Occipital lobe (tissue), 2 donors: ENCODE measurements around the gene POLDIP2. TPM values are rescaled to one million over a fixed set of nuclear protein-coding genes. Genes with fewer than 3 reads are reported as not detected.

ENCODE experiments used
- DNase-seq: peaks from one replicate; lab custom pipeline; 2025; lab: John Stamatoyannopoulos, UW
- total RNA-seq: library from RNA; depleted of rRNA; stranded (reverse); fragments of >200 nt; gene quantifications from one replicate; pipeline ENCODE4 v1.2.3, GENCODE V29; 2014

POLDIP2 gene, protein sequence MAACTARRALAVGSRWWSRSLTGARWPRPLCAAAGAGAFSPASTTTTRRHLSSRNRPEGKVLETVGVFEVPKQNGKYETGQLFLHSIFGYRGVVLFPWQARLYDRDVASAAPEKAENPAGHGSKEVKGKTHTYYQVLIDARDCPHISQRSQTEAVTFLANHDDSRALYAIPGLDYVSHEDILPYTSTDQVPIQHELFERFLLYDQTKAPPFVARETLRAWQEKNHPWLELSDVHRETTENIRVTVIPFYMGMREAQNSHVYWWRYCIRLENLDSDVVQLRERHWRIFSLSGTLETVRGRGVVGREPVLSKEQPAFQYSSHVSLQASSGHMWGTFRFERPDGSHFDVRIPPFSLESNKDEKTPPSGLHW
- 39.6 TPM for total RNA-seq

DNA sequence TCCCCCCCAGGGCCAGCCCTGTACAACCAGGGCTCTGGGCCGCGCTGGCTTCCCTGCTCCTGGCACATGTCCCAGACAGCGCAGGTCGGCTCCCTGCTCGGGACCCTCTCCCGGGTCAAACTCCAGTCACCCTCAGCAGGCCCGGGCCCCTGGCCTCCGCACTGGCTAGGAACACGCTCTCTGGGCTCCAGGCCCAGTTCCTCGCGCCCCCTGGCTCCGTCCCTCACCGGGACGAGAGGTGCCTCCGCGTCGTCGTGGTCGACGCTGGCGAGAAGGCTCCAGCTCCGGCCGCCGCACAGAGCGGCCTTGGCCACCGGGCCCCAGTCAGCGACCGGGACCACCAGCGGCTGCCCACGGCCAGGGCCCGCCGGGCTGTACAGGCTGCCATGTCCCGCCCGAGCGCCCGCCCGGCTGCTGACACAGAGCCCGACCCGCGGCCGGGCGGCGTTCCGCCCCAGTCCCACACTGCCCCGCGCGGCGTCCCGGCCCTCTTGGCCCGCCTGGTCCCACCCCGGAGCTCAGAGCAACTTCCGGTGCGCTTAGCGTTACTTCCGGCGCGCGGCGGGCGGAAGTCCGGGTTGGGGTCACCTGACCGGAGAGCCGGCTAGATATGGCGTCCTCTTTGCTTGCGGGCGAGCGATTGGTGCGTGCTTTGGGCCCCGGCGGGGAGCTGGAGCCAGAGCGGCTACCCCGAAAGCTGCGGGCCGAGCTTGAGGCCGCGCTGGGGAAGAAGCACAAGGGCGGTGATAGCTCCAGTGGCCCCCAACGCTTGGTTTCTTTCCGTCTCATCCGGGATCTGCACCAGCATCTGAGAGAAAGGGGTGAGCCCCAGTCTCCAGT, at the start of gene POLDIP2:
POLDIP2 (minus strand) TSS at position 467 of the 840 bp plus-strand sequence; CDS start at position 388, 79 bp downstream.
- DNase-seq, result peak; percentile 95

DNA sequence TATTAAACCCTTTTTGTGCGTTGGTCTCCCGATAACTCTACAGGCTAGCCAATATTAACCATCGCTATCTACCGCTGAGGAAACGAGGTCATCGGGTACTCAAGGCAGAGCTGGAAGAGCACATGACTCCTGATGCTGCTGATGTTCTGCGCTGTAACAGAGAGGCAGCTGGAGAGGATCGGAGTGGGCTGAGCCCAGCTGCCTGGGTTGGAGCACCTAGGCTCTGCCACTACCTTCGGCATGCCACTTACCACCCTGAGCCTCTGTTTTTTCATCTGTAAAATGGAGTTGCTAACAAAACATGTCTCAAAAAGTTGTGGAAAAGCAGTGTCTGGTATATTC, 49.1 kb upstream of the POLDIP2 start:
- DNase-seq, result no peak

DNA sequence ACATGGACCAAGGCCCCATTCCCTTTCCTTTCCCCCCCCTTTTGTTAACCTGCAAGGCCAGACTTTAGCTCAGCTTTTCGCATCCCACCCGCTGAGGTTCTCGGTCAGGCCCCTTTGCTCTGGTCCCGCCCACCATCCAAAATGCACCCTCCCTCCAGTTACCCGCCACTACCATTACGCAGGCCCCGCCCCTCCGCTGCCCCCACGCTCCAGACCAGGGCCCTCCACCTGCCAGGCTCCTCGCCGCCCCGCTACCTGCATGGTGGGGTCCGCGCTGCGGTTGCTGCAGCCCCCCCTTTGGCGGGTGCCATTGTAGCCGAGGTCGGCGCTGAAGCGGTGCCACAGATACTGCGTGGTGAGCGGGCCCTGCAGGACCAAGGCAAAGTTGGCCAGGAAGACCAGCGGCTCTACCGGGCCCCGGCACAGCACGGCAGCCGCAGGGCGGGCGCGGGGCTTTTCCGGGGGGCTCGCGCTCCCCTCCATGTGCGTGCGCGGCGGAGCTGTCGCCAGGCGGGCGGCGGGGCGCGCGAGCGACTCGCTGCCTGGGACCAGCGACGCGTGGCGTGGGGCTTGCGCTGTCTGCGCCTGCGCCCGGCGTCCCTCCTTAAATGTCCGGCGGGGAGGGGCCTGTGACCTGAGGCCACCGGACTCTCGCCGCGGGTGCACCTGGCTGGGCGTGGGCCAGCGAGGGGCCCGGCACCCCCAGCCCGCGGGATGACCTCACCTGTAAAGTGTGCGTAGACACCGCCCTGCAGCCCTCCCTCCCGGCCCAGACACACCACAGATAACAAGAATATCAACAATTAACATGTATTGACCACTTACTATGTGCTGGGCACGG, 48.5 kb upstream of the POLDIP2 start, which contains the start of gene SLC46A1:
SLC46A1 (minus strand) TSS at position 581 of the 841 bp plus-strand sequence; CDS start at position 483, 98 bp downstream.
- peak; percentile 60 for DNase-seq

DNA sequence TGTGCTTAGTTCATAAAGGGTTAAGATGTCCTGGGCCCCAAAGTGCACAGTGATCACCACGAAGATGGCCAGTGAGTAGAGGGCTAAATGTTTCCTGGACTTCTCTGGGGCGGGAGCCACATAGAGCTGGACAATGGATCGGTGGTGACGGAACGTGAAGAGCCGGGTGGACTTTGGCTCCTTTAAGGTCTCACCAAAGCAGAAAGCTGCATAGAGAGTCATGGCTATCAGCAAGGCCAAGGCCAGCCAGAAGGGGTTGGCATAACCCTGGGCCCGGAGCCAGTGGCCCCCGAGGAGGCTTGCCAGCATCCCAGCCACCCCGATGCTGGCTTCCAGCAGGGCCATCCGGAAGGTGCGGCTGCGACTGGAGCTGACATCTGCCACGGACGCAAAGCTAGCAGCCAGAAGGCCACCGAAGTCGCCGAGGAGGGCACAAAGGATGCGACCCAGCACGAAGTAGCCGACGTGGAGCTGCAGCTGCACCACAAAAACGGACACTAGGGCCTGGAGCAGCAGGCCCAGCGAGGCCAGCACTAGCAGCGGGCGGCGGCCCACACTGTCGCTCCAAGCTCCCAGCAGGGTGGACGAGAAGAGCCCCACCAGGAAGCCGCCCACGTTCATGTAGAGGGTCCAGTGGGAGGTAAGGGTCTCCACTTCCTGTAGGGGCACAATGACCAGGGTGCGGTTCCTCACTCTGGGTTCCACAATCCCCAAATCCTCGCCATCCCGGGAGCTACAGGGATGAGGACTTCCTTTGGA, 47.7 kb upstream of the POLDIP2 start:
- no peak for DNase-seq

DNA sequence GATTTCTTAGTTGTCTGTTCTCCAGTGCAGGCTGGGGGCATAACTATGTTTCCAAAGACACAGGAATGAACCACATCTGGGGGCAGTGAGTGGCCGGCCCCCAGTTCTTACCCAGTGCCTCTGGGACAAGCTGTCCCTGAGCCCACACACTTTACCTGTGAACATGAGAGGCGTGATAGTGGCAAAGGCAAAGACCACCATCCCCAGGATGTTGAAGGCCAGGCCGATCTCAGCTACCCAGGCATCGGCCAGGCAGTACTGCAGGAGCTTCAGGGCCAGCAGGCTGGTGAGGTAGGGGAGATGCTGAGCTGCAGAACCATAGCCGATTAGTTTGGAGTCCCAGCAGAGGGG, 47.1 kb upstream of the POLDIP2 start:
- DNase-seq, result no peak

DNA sequence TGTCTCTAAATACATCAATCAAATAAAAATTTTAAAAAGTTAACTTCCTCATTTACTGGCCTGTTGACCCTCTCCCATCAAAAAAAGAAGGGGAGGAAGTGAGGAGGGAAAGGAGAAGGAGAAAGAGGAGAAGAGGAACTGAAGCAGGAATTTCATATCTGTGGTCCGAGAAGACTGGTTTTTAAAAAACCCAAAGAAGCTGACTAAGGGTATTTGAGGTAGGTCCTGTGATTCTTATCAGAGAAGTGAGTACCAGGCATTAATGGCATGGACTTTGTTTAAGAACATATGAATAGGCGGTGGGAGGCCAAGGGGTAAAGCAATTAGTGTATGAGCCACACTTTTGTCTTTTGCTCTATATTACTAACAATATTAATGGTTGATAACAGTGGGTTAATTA, 46.7 kb upstream of the POLDIP2 start:
- no peak for DNase-seq

DNA sequence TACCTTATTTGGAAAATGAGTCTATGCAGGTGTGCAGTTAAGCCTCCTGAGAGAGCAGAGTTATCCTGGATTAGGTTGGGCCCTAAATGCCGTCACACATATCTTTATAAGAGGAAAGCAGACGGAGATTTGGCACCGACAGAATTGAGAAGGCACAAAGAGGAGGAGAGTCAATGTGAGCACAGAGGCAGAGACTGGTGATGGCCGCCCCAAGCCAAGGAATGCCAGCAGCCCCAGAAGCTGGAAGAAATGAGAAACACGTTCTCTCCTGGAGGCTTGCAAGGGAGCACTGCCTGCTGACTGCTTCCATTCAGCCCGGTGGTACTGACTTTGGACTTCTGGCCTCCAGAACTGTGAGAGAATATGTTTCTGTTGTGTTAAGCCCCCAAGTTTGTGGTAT, 45.5 kb upstream of the POLDIP2 start:
- no peak for DNase-seq

DNA sequence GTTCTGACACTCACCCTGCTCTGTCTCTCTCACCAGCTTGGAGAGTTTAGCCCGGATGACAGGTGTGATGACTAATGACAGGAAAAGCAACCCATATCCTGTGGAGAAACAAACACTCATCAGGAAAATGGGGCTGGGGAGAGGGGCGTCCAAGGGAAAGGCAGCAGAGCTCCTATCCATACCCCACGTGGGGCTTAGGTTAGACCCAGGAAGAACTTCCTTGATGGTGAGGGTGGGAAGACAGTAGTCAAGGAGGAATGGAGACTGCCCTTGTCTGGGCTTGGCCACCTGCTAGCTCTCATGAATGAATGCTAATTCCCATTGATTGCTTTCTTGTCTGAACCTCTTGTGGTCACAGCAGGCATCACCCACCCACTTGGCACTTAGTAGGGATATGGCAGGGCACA, 44.9 kb upstream of the POLDIP2 start:
- DNase-seq, result no peak

DNA sequence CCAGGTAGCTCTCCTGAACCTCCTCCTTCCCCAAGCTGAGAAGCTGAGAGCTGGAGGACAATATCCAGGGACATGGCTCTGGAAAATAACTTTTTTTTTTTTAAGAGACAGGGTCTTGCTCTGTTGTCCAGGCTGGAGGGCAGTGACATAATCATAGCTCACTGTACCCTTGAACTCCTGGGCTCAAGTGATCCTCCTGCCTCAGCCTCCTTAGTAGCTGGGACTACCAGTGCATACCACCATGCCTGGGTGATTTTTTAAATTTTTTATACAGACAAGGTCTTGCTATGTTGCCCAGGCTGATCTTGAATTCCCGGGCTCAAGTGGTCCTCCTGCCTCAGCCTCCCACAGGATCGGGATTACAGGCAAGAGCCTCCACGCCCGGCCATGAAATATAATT, 42.5 kb upstream of the POLDIP2 start:
- DNase-seq, result no peak

DNA sequence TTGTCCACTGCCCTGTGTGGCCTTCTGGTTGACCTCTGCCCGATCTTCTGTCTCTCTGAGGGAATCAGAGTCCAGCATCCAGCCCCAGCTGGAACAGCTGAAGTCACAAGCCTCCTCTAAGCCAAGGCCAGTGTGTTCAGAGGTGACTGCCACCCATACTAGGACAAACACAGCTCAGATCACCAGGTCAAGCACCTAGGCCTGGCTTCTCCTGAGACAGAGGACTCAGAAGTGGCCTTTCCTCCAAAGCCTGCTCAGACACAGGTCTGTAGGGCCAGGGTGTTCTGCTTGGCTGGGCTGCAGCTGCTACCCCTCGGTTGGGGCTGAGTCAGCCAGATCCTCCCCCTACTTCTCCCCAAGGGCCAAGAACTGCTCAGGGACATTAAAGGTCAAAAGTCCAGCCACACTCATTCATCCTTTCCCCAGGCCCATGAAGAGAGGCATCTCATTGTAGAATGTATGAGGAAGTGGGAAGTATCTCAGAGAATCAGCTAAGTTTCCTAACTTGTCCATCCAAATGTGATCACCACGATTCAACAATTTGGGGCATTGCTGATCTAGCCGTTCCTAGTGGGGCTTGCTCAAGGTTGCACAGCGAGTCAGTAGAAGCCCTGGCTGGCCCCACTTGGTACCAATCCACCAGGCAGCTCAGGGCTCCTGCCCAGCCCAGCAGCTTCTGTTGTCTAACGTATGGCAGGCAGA, 41.1 kb upstream of the POLDIP2 start:
- no peak for DNase-seq

DNA sequence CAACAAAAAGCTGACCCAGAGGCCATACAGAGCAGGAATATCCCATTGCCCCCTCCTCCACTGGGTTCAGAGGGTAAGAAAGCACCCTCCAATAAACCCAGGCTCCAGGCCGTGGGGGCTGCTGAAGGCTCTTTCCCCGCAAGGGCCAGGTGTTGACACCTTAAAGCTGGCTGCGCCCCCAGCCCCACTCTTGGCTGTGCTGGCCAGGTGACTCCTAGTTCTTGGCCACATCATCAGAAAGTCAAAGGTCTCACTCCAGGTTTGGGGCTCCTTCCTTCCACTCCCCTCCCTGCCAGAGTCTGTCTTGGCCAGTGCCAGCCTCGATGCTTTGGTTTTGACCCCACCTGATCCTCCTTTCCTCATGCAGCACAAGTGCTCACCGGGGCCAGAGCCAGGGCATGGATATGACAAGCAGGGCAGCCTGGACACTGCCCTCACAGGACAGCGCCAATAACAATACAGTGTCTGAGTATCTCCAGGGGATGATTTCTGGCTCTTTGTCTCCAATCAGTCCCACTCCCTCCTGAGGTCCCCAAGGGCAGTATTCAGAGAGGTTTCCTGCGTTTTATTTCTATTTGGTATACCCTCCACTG, 40.5 kb upstream of the POLDIP2 start:
- no peak for DNase-seq

DNA sequence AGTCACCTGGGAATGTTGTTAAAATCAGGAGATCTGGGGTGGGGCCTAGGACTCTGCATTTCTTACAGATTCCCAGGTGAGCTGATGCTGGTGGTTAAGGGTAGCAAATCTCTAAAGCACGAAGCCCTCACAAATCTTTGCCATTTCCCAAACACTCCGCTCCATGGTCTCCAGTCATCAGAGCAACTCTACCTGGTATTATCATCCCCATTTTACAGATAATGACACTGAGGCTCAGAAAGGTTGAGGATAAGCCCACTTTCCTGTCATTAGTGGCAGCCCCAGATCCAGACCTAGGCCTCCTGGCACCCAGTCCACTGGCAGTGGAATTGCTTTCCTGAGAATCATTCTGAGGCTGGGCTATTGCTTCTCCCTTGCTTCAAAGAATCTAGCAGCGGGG, 39.9 kb upstream of the POLDIP2 start:
- no peak for DNase-seq

DNA sequence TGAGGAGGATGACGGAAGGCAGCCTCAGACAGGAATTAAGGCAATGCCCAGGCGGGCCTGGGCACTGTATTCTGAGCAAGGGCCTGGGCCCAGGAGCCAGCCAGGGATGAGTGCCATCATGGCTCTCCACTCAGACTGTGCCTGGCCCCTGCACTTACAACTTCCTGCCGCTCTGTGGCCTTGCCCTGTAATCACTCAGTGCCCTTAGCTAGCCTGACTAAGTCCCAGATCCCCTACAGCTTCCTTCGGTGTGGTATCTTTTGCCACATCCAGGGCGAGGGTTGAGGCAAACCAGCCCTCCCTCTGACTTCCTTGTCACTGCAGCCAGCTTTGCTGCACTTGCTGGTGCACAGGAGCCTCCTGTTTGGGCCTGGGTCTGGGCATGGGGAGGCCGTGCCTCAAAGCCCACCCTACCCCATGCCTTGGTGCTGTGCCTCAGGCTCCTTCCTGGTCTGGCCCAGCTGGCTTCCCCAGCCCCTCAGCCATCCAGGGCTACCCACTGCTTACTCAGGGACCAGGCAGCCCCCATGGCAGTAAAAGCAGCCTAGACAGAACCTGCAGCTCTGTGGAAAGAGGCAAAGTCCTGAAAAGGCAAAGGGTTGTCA, 39.4 kb upstream of the POLDIP2 start:
- no peak for DNase-seq

DNA sequence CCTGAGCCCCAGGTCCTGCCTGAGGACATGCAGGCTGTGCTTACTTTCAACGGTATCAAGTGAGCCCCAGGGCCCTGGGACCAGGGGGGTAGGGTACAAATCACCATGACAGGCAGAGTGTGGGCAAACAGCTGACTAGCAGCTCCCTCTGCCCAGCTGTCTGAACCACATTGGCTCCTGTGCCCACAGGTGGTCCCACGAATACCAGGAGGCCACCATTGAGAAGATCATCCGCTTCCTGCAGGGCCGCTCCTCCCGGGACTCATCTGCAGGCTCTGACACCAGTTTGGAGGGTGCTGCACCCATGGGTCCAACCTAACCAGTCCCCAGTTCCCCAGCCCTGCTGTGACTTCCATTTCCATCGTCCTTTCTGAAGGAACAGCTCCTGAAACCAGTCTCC, 38.6 kb upstream of the POLDIP2 start:
- no peak for DNase-seq

DNA sequence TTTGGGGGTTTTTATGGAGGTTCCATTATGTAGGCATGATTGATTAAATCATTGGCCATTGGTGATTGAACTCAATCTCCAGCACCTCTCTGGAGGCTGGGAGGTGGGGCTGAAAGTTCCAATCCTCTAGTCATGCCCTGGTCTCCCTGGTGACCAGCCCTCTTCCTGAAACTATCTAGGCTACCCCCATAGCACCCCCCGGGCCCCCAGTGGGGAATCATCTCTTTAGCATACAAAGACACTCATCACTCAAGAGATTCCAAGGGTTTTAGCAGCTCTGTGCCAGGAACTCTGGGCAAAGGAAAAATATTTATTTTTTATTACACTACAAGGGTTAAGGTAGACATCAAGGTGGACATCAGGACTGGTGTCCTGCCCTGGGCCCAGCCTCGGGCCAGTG, 38.1 kb upstream of the POLDIP2 start:
- DNase-seq, result no peak

DNA sequence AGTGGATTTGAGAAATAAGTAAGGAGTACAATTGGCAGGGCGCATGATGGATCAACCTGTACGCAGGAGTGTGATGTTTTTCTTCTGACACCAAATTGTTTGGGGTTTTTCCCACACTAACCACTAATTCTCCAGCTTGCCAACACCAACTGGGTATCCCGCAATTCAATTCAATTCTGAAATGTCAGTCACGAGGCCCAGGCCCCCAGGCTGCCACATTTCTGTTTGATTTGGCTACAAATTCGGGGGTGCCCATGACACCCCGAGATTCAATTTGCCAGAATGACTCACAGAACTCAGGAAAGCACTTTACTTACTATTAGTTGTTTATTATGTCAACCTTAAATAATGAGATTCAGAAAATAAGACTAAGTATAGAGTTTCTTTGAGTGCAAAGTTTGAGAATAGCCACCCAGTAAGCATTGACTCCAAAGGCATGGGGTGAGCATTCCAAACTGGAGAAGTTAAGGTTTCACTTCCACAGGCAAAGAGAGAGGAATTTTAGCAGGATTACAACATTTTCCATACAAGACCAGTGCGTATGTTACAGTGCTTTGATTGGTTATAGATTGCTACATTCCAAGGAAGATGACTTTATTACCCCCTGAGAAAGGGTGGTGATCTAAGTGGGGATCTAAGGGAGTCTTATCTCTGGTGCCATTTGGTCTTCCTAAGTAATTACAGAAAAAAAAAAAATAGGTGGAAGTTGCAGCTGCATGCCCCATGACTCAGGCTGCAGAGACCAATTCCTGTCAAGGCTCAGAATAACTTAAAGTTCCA, 37.2 kb upstream of the POLDIP2 start:
- DNase-seq, result no peak

DNA sequence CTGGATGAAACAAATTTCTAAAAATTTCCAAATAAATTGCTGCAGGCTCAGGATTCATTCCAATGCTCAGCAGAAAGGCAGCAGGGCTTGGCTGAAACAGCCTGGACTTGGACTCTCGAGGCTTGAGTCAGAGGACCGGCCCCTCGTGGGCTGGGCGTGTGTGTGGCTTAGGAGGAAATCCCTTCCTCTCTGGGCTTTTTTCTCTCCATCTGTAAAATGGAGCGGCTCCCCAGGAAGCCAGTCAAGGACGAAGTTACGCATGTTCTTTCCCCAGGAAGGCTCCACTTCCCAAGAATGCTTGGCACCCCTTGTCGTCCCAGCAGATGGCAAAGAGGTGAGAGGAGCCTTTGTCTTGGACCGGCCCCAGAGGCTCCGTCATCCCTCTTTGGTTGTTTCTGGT, 35.2 kb upstream of the POLDIP2 start:
- DNase-seq, result no peak

DNA sequence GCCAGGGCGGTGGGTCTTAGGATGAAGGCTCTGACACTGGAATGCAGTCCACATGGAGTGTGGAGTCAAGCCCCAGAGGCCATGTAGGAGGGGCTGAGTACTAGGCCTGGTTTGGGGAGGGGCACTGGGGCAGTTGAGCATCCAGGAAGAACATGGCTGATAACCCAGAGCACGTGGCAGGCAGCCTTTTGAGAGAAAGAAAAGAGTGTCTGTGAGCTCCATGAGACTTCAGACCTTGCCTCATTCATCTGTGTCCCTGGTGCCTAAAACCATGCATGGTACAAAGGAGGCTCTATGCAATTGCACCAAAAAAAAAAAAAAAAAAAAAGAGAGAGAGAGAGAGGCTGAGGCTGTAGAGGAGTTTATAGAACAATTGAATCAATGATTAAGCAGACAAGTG, 34.1 kb upstream of the POLDIP2 start:
- no peak for DNase-seq

DNA sequence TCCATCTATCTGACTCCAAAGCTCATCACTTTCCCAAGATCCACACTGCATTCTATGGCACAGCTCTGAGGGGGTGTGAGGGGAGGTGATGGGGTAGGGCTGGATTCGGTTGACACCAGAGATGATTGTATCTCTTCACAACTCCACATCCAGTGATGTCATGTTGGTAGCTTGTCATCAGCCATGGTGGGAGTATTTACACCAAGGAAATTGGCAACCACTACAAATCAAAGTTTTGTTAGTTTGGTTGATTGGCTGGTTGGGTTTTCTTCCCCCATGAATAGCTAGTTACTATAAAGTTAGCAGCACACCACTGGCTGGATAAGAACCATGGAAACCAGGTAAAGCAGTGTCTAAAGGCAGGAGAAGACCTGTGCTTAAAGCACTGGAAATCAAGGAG, 33.7 kb upstream of the POLDIP2 start:
- DNase-seq, result no peak
